Measurements from ENCODE around the gene COL7A1.
"Not testable (repeated sequence)": the region's sequence is repeated elsewhere in the genome, so short reads cannot be mapped to it uniquely, and the experiment has no call there.

Gene COL7A1

GRCh38 chr3:48535578-48535977 lies 59.6 kb downstream of the COL7A1 start:
- H3K4me1 ChIP-seq: no peaks in the 10 kb centered on the region
- H3K27ac ChIP-seq: no peak overlapping the region
- no peaks in the 10 kb centered on the region for H3K9me3 ChIP-seq (ENCODE audit: control insufficient read depth, low read length)
- H3K4me3 ChIP-seq (ENCODE audit: low read depth, low read length): no peak overlapping the region
- TF ChIP-seq, protein P1, sequence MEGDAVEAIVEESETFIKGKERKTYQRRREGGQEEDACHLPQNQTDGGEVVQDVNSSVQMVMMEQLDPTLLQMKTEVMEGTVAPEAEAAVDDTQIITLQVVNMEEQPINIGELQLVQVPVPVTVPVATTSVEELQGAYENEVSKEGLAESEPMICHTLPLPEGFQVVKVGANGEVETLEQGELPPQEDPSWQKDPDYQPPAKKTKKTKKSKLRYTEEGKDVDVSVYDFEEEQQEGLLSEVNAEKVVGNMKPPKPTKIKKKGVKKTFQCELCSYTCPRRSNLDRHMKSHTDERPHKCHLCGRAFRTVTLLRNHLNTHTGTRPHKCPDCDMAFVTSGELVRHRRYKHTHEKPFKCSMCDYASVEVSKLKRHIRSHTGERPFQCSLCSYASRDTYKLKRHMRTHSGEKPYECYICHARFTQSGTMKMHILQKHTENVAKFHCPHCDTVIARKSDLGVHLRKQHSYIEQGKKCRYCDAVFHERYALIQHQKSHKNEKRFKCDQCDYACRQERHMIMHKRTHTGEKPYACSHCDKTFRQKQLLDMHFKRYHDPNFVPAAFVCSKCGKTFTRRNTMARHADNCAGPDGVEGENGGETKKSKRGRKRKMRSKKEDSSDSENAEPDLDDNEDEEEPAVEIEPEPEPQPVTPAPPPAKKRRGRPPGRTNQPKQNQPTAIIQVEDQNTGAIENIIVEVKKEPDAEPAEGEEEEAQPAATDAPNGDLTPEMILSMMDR (IDR thresholded peaks at IDR 0.05): no peak
- no peaks in the 10 kb centered on the region for H3K27me3 ChIP-seq (ENCODE audit: control insufficient read depth, insufficient read depth, low read length)
- no peaks in the 10 kb centered on the region for H3K36me3 ChIP-seq (ENCODE audit: control insufficient read depth, insufficient read depth, low read length)
- no peak overlapping the region for H2AFZ ChIP-seq
- H3K79me2 ChIP-seq: no peaks in the 10 kb centered on the region
- H3K9ac ChIP-seq: no peak overlapping the region
- H3K4me2 ChIP-seq (ENCODE audit: low read length): no peak overlapping the region

- Histone ChIP-seq H3K9ac (no peak overlapping the region), H3K27me3 (ENCODE audit: control insufficient read depth, insufficient read depth, low read length) (no peaks in the 10 kb centered on the region), H3K4me2 (ENCODE audit: low read length) (no peak overlapping the region), H3K4me3 (ENCODE audit: low read depth, low read length) (no peak overlapping the region), H3K79me2 (no peaks in the 10 kb centered on the region), H3K27ac (no peak overlapping the region), H2AFZ (no peak overlapping the region), H3K36me3 (ENCODE audit: control insufficient read depth, insufficient read depth, low read length) (no peaks in the 10 kb centered on the region), H3K9me3 (ENCODE audit: control insufficient read depth, low read length) (no peaks in the 10 kb centered on the region), H3K4me1 (no peaks in the 10 kb centered on the region)
- TF ChIP-seq, protein P1 (IDR thresholded peaks at IDR 0.05): no peak
Observed at GRCh38 chr3:48532977-48533337, 62.2 kb downstream of the COL7A1 start.

GRCh38 chr3:48532271-48532976 lies 62.7 kb downstream of the COL7A1 start:
- no peaks in the 10 kb centered on the region for H3K4me1 ChIP-seq
- TF ChIP-seq, protein P1 (IDR thresholded peaks at IDR 0.05): no peak
- H3K9me3 ChIP-seq (ENCODE audit: control insufficient read depth, low read length): no peaks in the 10 kb centered on the region
- no peaks in the 10 kb centered on the region for H3K79me2 ChIP-seq
- no peak overlapping the region for H2AFZ ChIP-seq
- H3K4me3 ChIP-seq (ENCODE audit: low read depth, low read length): no peak overlapping the region
- no peak overlapping the region for H3K4me2 ChIP-seq (ENCODE audit: low read length)
- no peaks in the 10 kb centered on the region for H3K27me3 ChIP-seq (ENCODE audit: control insufficient read depth, insufficient read depth, low read length)
- H3K27ac ChIP-seq: no peak overlapping the region
- no peak overlapping the region for H3K9ac ChIP-seq
- no peaks in the 10 kb centered on the region for H3K36me3 ChIP-seq (ENCODE audit: control insufficient read depth, insufficient read depth, low read length)

DNA sequence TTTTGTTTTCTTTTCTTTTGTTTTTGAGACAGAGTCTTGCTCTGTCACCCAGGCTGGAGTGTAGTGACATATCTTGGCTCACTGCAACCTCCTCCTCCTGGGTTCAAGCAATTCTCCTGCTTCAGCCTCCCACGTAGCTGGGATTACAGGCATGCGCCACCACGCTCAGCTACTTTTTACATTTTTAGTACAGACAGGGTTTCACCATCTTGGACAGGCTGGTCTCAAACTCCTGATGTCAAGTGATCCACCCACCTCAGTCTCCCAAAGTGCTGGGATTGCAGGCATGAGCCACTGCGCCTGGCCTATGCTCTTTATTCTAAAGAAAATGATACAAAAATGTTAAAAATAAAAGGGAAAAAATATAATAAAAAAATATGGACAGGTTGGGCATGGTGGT lies 64.4 kb downstream of the COL7A1 start:
- not testable (repeated sequence) for H3K27ac ChIP-seq; H3K4me3 ChIP-seq (ENCODE audit: low read depth, low read length); H3K4me2 ChIP-seq (ENCODE audit: low read length); H3K27me3 ChIP-seq (ENCODE audit: control insufficient read depth, insufficient read depth, low read length); H3K9ac ChIP-seq; H3K36me3 ChIP-seq (ENCODE audit: control insufficient read depth, insufficient read depth, low read length); H3K79me2 ChIP-seq; H2AFZ ChIP-seq; H3K9me3 ChIP-seq (ENCODE audit: control insufficient read depth, low read length); H3K4me1 ChIP-seq

DNA sequence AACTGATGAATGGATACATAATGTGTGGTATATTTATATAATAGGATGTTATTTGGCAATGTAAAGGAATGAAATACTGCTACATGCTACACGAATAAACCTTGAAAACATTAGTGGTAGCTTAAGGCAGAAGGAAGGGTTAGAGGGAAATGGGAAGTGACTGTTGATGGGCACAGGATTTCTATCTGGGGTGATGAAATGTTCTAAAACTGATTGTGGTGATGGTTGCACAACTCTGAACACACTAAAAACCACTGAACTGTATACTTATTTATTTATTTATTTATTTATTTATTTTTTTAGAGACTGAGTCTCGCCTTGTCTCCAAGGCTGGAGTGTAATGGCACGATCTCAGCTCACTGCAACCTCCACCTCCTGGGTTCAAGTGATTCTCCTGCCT lies 66.4 kb downstream of the COL7A1 start:
- TF ChIP-seq, protein P1 (IDR thresholded peaks at IDR 0.05): no peak
- Histone ChIP-seq H3K4me2 (ENCODE audit: low read length) (no peak overlapping the region), H3K9me3 (ENCODE audit: control insufficient read depth, low read length) (no peaks in the 10 kb centered on the region), H3K27me3 (ENCODE audit: control insufficient read depth, insufficient read depth, low read length) (no peaks in the 10 kb centered on the region), H2AFZ (no peak overlapping the region), H3K79me2 (no peaks in the 10 kb centered on the region), H3K4me3 (ENCODE audit: low read depth, low read length) (no peak overlapping the region), H3K27ac (no peak overlapping the region), H3K9ac (no peak overlapping the region), H3K4me1 (no peaks in the 10 kb centered on the region), H3K36me3 (ENCODE audit: control insufficient read depth, insufficient read depth, low read length) (no peaks in the 10 kb centered on the region)

All from parathyroid adenoma (tissue), 2 donors.